Fibroblast of lung (primary cell): ENCODE data around the gene INHBE.

Experiments used
- CTCF ChIP-seq, 2 donors: IDR thresholded peaks in 1 of 2; conservative IDR thresholded peaks in 1 of 2; 1 replicate in 1 of 2; 2 replicates in 1 of 2; pipeline ENCODE4 v1.5.1; 2011 to 2012; ENCODE audit warnings: low read length in 2 of 2, control low read depth in 1 of 2, inconsistent platforms in 1 of 2, low read depth in 1 of 2, mild to moderate bottlenecking in 1 of 2
- EZH2 ChIP-seq: IDR thresholded peaks from 2 replicates; pipeline ENCODE4 v1.5.1; 2012; ENCODE audit warnings: low read length, control low read depth, mild to moderate bottlenecking; ENCODE audit errors: missing control alignments

- TF ChIP-seq CTCF (conservative IDR thresholded peaks at IDR 0.05 in 1 of 2, IDR thresholded peaks at IDR 0.05 in 1 of 2; ENCODE audit: low read depth in 1 of 2, low read length in 2 of 2) (no peak), EZH2 (no peak)
These were observed 16.0 kb downstream of the INHBE start for GRCh38 chr12:57470970-57471656.
